ENCODE results near the gene ZSWIM1.
A peak's percentile ranks its signal among the peaks of the same experiment; 100 is the strongest.

Gene ZSWIM1

GRCh38 chr20:45892049-45892825 lies 11.2 kb downstream of the ZSWIM1 start:
- DNase-seq = peak; percentile 52
- WGBS = 92% methylated on average over 9 of the region's 9 CpGs
- peak overlapping the region; percentile 91 for H3K9ac ChIP-seq (ENCODE audit: low read length)

DNA sequence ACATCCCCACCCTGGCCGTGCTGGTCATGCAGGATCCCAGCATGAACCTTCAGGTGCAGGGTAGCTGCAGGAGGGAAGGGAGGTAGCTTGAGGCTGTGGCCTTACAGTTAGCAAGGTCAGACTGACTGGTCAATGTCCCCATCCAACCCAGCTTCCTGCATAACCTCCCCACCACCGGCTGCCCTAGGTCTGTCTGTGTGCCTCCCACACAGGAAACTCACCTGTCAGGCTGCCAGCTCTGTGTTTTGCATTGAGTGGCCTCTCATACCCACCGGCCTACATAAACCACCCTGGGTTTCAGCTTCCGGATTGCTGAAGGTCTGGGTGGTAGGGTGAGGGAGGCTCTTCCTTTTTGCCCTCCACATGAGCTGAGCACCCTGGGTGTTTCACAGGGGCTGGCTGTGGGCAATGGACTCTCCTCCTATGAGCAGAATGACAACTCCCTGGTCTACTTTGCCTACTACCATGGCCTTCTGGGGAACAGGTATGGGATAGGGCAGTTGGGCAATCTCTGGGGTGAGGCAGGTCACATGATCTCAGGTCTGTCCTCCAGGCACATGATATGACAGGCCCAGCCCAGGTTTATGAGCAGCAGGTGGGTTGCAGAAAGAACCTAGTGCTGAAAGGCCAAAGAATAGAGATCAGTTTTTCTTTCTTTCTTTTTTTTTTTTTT lies 11.9 kb downstream of the ZSWIM1 start:
- no peak overlapping the region for H2BK5ac ChIP-seq (ENCODE audit: low read depth, low read length, poor library complexity, severe bottlenecking)
- 98% methylated on average over 4 of the region's 4 CpGs for WGBS

More at GRCh38 chr20:45892049-45892825, 11.2 kb downstream of the ZSWIM1 start:
- peaks cover 30% of the 10 kb centered on the region for H3K4me1 ChIP-seq (ENCODE audit: control insufficient read depth, insufficient read depth, low read depth, low read length)
- no peak overlapping the region for H2BK15ac ChIP-seq (ENCODE audit: low read depth, poor library complexity, severe bottlenecking)
- H2AK5ac ChIP-seq (ENCODE audit: low read length, severe bottlenecking) = no peak overlapping the region
- H3K27me3 ChIP-seq (ENCODE audit: control insufficient read depth in 1 of 2, insufficient read depth in 1 of 2, low read length in 2 of 2) = no peaks in the 10 kb centered on the region
- no peak overlapping the region for H3K14ac ChIP-seq (ENCODE audit: low read length in 2 of 2)
- no peak overlapping the region for H3K27ac ChIP-seq (ENCODE audit: low read length, poor library complexity, severe bottlenecking)
- no peak overlapping the region for H3K23ac ChIP-seq (ENCODE audit: low read length in 2 of 2)
- H4K8ac ChIP-seq (ENCODE audit: low read length) = no peak overlapping the region
- H2BK12ac ChIP-seq (ENCODE audit: low read length in 2 of 2) = peak overlapping the region in 1 of 2 experiments; percentile 57
- peak overlapping the region in 1 of 2 experiments; percentile 96 for H3K4ac ChIP-seq (ENCODE audit: low read depth in 1 of 2, low read length in 2 of 2)
- H4K91ac ChIP-seq (ENCODE audit: low read length) = no peak overlapping the region
- H3K79me1 ChIP-seq (replicated peaks; ENCODE audit: low read length, poor library complexity, severe bottlenecking) = peaks cover 30% of the 10 kb centered on the region
- H3K9me3 ChIP-seq (ENCODE audit: control insufficient read depth, low read length) = no peaks in the 10 kb centered on the region
- H2AFZ ChIP-seq (ENCODE audit: low read depth, low read length) = no peak overlapping the region
- peak overlapping the region; percentile 78 to 88 for H3K4me3 ChIP-seq (ENCODE audit: insufficient read depth in 1 of 2, low read depth in 1 of 2, low read length in 2 of 2)
- peak overlapping the region; percentile 99 for H3K4me2 ChIP-seq (ENCODE audit: low read length, poor library complexity, severe bottlenecking)
- H2BK120ac ChIP-seq (ENCODE audit: low read depth, low read length) = no peak overlapping the region
- H3K18ac ChIP-seq (ENCODE audit: low read depth in 1 of 2, low read length in 2 of 2) = no peak overlapping the region
- no peak overlapping the region for H2BK5ac ChIP-seq (ENCODE audit: low read depth, low read length, poor library complexity, severe bottlenecking)
- peaks cover 51 to 64% of the 10 kb centered on the region in 2 experiments for H3K36me3 ChIP-seq (ENCODE audit: control insufficient read depth in 1 of 2, insufficient read depth in 2 of 2, low read depth in 1 of 2, low read length in 2 of 2)

GRCh38 chr20:45893831-45894230 lies 12.8 kb downstream of the ZSWIM1 start:
- no peak overlapping the region for H3K4me3 ChIP-seq (ENCODE audit: insufficient read depth in 1 of 2, low read depth in 1 of 2, low read length in 2 of 2)
- no peaks in the 10 kb centered on the region for H3K9me3 ChIP-seq (ENCODE audit: control insufficient read depth, low read length)
- H2AFZ ChIP-seq (ENCODE audit: low read depth, low read length) = no peak overlapping the region
- DNase-seq = no peak
- no peak overlapping the region for H2BK120ac ChIP-seq (ENCODE audit: low read depth, low read length)
- no peak overlapping the region for H3K14ac ChIP-seq (ENCODE audit: low read length in 2 of 2)
- H2BK12ac ChIP-seq (ENCODE audit: low read length in 2 of 2) = no peak overlapping the region
- no peaks in the 10 kb centered on the region for H3K27me3 ChIP-seq (ENCODE audit: control insufficient read depth in 1 of 2, insufficient read depth in 1 of 2, low read length in 2 of 2)
- no peak overlapping the region for H3K23ac ChIP-seq (ENCODE audit: low read length in 2 of 2)
- no peak overlapping the region for H3K27ac ChIP-seq (ENCODE audit: low read length, poor library complexity, severe bottlenecking)
- H3K4me2 ChIP-seq (ENCODE audit: low read length, poor library complexity, severe bottlenecking) = no peak overlapping the region
- H3K18ac ChIP-seq (ENCODE audit: low read depth in 1 of 2, low read length in 2 of 2) = no peak overlapping the region
- H2BK15ac ChIP-seq (ENCODE audit: low read depth, poor library complexity, severe bottlenecking) = no peak overlapping the region
- no peak overlapping the region for H3K4ac ChIP-seq (ENCODE audit: low read depth in 1 of 2, low read length in 2 of 2)
- H2AK5ac ChIP-seq (ENCODE audit: low read length, severe bottlenecking) = peak overlapping the region; percentile 26
- H3K79me1 ChIP-seq (replicated peaks; ENCODE audit: low read length, poor library complexity, severe bottlenecking) = peaks cover 22% of the 10 kb centered on the region
- no peak overlapping the region for H4K91ac ChIP-seq (ENCODE audit: low read length)
- H3K4me1 ChIP-seq (ENCODE audit: control insufficient read depth, insufficient read depth, low read depth, low read length) = peaks cover 27% of the 10 kb centered on the region
- H2BK5ac ChIP-seq (ENCODE audit: low read depth, low read length, poor library complexity, severe bottlenecking) = no peak overlapping the region
- peaks cover 57 to 67% of the 10 kb centered on the region in 2 experiments for H3K36me3 ChIP-seq (ENCODE audit: control insufficient read depth in 1 of 2, insufficient read depth in 2 of 2, low read depth in 1 of 2, low read length in 2 of 2)
- 93% methylated on average over 4 of the region's 4 CpGs for WGBS
- no peak overlapping the region for H3K9ac ChIP-seq (ENCODE audit: low read length)
- H4K8ac ChIP-seq (ENCODE audit: low read length) = no peak overlapping the region

More for the DNA sequence above, 11.9 kb downstream of the ZSWIM1 start:
- peak overlapping the region; percentile 22 for H2AK5ac ChIP-seq (ENCODE audit: low read length, severe bottlenecking)
- peak overlapping the region in 1 of 2 experiments; percentile 88 for H3K4me3 ChIP-seq (ENCODE audit: insufficient read depth in 1 of 2, low read depth in 1 of 2, low read length in 2 of 2)
- H2BK120ac ChIP-seq (ENCODE audit: low read depth, low read length) = no peak overlapping the region
- peaks cover 30% of the 10 kb centered on the region for H3K4me1 ChIP-seq (ENCODE audit: control insufficient read depth, insufficient read depth, low read depth, low read length)
- peaks cover 26% of the 10 kb centered on the region for H3K79me1 ChIP-seq (replicated peaks; ENCODE audit: low read length, poor library complexity, severe bottlenecking)
- H2BK12ac ChIP-seq (ENCODE audit: low read length in 2 of 2) = peak overlapping the region in 1 of 2 experiments; percentile 39
- H2AFZ ChIP-seq (ENCODE audit: low read depth, low read length) = no peak overlapping the region
- no peak overlapping the region for H4K8ac ChIP-seq (ENCODE audit: low read length)
- no peak overlapping the region for H4K91ac ChIP-seq (ENCODE audit: low read length)
- no peak overlapping the region for H3K4me2 ChIP-seq (ENCODE audit: low read length, poor library complexity, severe bottlenecking)
- no peak overlapping the region for H3K27ac ChIP-seq (ENCODE audit: low read length, poor library complexity, severe bottlenecking)
- H3K18ac ChIP-seq (ENCODE audit: low read depth in 1 of 2, low read length in 2 of 2) = no peak overlapping the region
- no peak overlapping the region for H3K14ac ChIP-seq (ENCODE audit: low read length in 2 of 2)
- no peak for DNase-seq
- peaks cover 53 to 64% of the 10 kb centered on the region in 2 experiments for H3K36me3 ChIP-seq (ENCODE audit: control insufficient read depth in 1 of 2, insufficient read depth in 2 of 2, low read depth in 1 of 2, low read length in 2 of 2)
- no peaks in the 10 kb centered on the region for H3K9me3 ChIP-seq (ENCODE audit: control insufficient read depth, low read length)
- H3K4ac ChIP-seq (ENCODE audit: low read depth in 1 of 2, low read length in 2 of 2) = no peak overlapping the region
- no peaks in the 10 kb centered on the region for H3K27me3 ChIP-seq (ENCODE audit: control insufficient read depth in 1 of 2, insufficient read depth in 1 of 2, low read length in 2 of 2)
- H3K9ac ChIP-seq (ENCODE audit: low read length) = peak overlapping the region; percentile 91
- H2BK15ac ChIP-seq (ENCODE audit: low read depth, poor library complexity, severe bottlenecking) = no peak overlapping the region
- H3K23ac ChIP-seq (ENCODE audit: low read length in 2 of 2) = no peak overlapping the region

GRCh38 chr20:45894797-45895196 lies 13.8 kb downstream of the ZSWIM1 start:
- 83% methylated on average over 4 of the region's 12 CpGs for WGBS
- peak overlapping the region; percentile 12 for H4K91ac ChIP-seq (ENCODE audit: low read length)
- H2AFZ ChIP-seq (ENCODE audit: low read depth, low read length) = no peak overlapping the region
- no peak overlapping the region for H2BK5ac ChIP-seq (ENCODE audit: low read depth, low read length, poor library complexity, severe bottlenecking)
- H4K8ac ChIP-seq (ENCODE audit: low read length) = no peak overlapping the region
- no peak for DNase-seq
- peaks cover 64 to 72% of the 10 kb centered on the region in 2 experiments for H3K36me3 ChIP-seq (ENCODE audit: control insufficient read depth in 1 of 2, insufficient read depth in 2 of 2, low read depth in 1 of 2, low read length in 2 of 2)
- H3K9me3 ChIP-seq (ENCODE audit: control insufficient read depth, low read length) = no peaks in the 10 kb centered on the region
- no peak overlapping the region for H3K4me2 ChIP-seq (ENCODE audit: low read length, poor library complexity, severe bottlenecking)
- peaks cover 21% of the 10 kb centered on the region for H3K79me1 ChIP-seq (replicated peaks; ENCODE audit: low read length, poor library complexity, severe bottlenecking)
- H2AK5ac ChIP-seq (ENCODE audit: low read length, severe bottlenecking) = no peak overlapping the region
- H2BK120ac ChIP-seq (ENCODE audit: low read depth, low read length) = no peak overlapping the region
- no peak overlapping the region for H3K9ac ChIP-seq (ENCODE audit: low read length)
- H3K27me3 ChIP-seq (ENCODE audit: control insufficient read depth in 1 of 2, insufficient read depth in 1 of 2, low read length in 2 of 2) = no peaks in the 10 kb centered on the region
- no peak overlapping the region for H3K23ac ChIP-seq (ENCODE audit: low read length in 2 of 2)
- peaks cover 25% of the 10 kb centered on the region for H3K4me1 ChIP-seq (ENCODE audit: control insufficient read depth, insufficient read depth, low read depth, low read length)
- H3K18ac ChIP-seq (ENCODE audit: low read depth in 1 of 2, low read length in 2 of 2) = no peak overlapping the region
- H2BK15ac ChIP-seq (ENCODE audit: low read depth, poor library complexity, severe bottlenecking) = no peak overlapping the region
- H2BK12ac ChIP-seq (ENCODE audit: low read length in 2 of 2) = no peak overlapping the region
- no peak overlapping the region for H3K4me3 ChIP-seq (ENCODE audit: insufficient read depth in 1 of 2, low read depth in 1 of 2, low read length in 2 of 2)
- no peak overlapping the region for H3K14ac ChIP-seq (ENCODE audit: low read length in 2 of 2)
- H3K4ac ChIP-seq (ENCODE audit: low read depth in 1 of 2, low read length in 2 of 2) = no peak overlapping the region
- no peak overlapping the region for H3K27ac ChIP-seq (ENCODE audit: low read length, poor library complexity, severe bottlenecking)
